GM12878 (cell line): ENCODE data around the gene TMUB1. TPM values are rescaled to one million over a fixed set of nuclear protein-coding genes. Genes with fewer than 3 reads are reported as not detected.

Experiments used
- ATAC-seq: fragments of 200-7000 bp; cut with Tn5 transposase; 3 replicates; pipeline ENCODE4 v1.9.1; 2020; ENCODE audit warnings: mild to moderate bottlenecking, moderate library complexity
- BruUV-seq: library from RNA; stranded (reverse); fragments of 400-500 nt; replicated peaks from 2 replicates; lab custom pipeline; 2021; lab: Mats Ljungman, UMichigan
- CTCF ChIA-PET: fragments of 300-600 bp; sonication (Branson Sonifier 250); formaldehyde crosslinking; extraction: SDS; loops from one replicate; lab custom pipeline; 2021; ENCODE audit warnings: inconsistent platforms; lab: Yijun Ruan, JAX
- POLR2A ChIA-PET: fragments of 350-600 bp; formaldehyde crosslinking; extraction: SDS; loops from one replicate; lab custom pipeline; 2021; ENCODE audit warnings: inconsistent platforms; lab: Charles Lee
- RAD21 ChIA-PET: fragments of 300-600 bp; sonication (Branson Sonifier 250); formaldehyde crosslinking; loops from one replicate; lab custom pipeline; 2023; ENCODE audit warnings: antibody characterized with exemption; ENCODE audit not compliant: unreplicated experiment; lab: Charles Lee
- SMC1A ChIA-PET: fragments of 300-600 bp; sonication (Branson Sonifier 250); formaldehyde crosslinking; loops from one replicate; lab custom pipeline; 2023; ENCODE audit not compliant: unreplicated experiment, uncharacterized antibody; lab: Charles Lee
- DNase-seq: peaks from one replicate; pipeline ENCODE4 v3.0.0-alpha.2; 2011; ENCODE audit warnings: low read depth, low spot score
- FAIRE-seq: peaks from 3 replicates; lab custom pipeline; 2011; peaks lifted over from hg19 to GRCh38; lab: Jason Lieb, UNC
- H2AFZ ChIP-seq: 2 replicates; pipeline ENCODE4 v1.6.0; 2011; ENCODE audit warnings: low read depth, low read length, control low read depth; ENCODE audit not compliant: control insufficient read depth
- H3K27ac ChIP-seq: 2 replicates; pipeline ENCODE4 v1.5.1; 2011; ENCODE audit warnings: control low read depth; ENCODE audit not compliant: control insufficient read depth, insufficient read depth
- H3K27me3 ChIP-seq, 2 experiments: replicated peaks in 1 of 2; 2 replicates each; pipeline versions ENCODE4 v1.6.0 to v1.6.1; 2011; ENCODE audit warnings: low read length in 1 of 2; ENCODE audit not compliant: control insufficient read depth in 2 of 2, insufficient read depth in 2 of 2
- H3K36me3 ChIP-seq, 2 experiments: 2 replicates each; pipeline ENCODE4 v1.5.1; 2011; ENCODE audit warnings: low read length in 1 of 2; ENCODE audit not compliant: control insufficient read depth in 2 of 2, insufficient read depth in 2 of 2
- H3K4me1 ChIP-seq: 2 replicates; pipeline ENCODE4 v1.6.1; 2011; ENCODE audit warnings: mild to moderate bottlenecking, low read length, moderate library complexity, mixed read lengths; ENCODE audit not compliant: control insufficient read depth, insufficient read depth
- H3K4me2 ChIP-seq: 2 replicates; pipeline ENCODE4 v1.6.0; 2011; ENCODE audit warnings: control low read depth; ENCODE audit not compliant: control insufficient read depth, insufficient read depth
- H3K4me3 ChIP-seq: fragments of 200-600 bp; sonication (generic); 2 replicates; pipeline ENCODE4 v1.5.1; 2016
- H3K79me2 ChIP-seq: 2 replicates; pipeline ENCODE4 v1.6.0; 2011; ENCODE audit warnings: low read length; ENCODE audit not compliant: control insufficient read depth, insufficient read depth
- H3K9ac ChIP-seq: 2 replicates; pipeline ENCODE4 v1.8.0; 2011; ENCODE audit warnings: low read length, control low read depth, mixed read lengths; ENCODE audit not compliant: control insufficient read depth, insufficient read depth
- H3K9me3 ChIP-seq: replicated peaks from 3 replicates; pipeline ENCODE4 v1.5.1; 2011; ENCODE audit warnings: mild to moderate bottlenecking, low read length; ENCODE audit not compliant: control insufficient read depth, insufficient read depth
- H4K20me1 ChIP-seq: 2 replicates; pipeline ENCODE4 v1.6.0; 2011; ENCODE audit not compliant: control insufficient read depth, insufficient read depth
- EED ChIP-seq: sonication (generic); IDR thresholded peaks from 2 replicates; pipeline ENCODE4 v1.6.1; 2016; ENCODE audit warnings: antibody characterized with exemption, low read depth
- FOS ChIP-seq: IDR thresholded peaks from 3 replicates; pipeline ENCODE4 v1.6.1; 2011; ENCODE audit warnings: borderline replicate concordance; ENCODE audit not compliant: insufficient read length; ENCODE audit errors: extremely low read depth
- RBBP5 ChIP-seq: fragments of 200-600 bp; sonication (generic); conservative IDR thresholded peaks from 2 replicates; pipeline ENCODE4 v1.6.1; 2016
- SIN3A ChIP-seq: IDR thresholded peaks from 2 replicates; pipeline ENCODE4 v1.6.1; 2012; ENCODE audit warnings: low read depth, low read length, improper control_type of control experiment
- SKIL ChIP-seq: fragments of 450-650 bp; IDR thresholded peaks from 2 replicates; pipeline ENCODE4 v1.6.1; 2017; ENCODE audit warnings: mild to moderate bottlenecking, low read depth, inconsistent platforms; ENCODE audit not compliant: poor library complexity, severe bottlenecking
- ZBED1 ChIP-seq: IDR thresholded peaks from 2 replicates; pipeline ENCODE4 v1.6.1; 2016; ENCODE audit warnings: borderline replicate concordance
- ZNF622 ChIP-seq: fragments of 450-650 bp; IDR thresholded peaks from 2 replicates; pipeline ENCODE4 v1.6.1; 2017; ENCODE audit warnings: mild to moderate bottlenecking, inconsistent platforms
- ZZZ3 ChIP-seq: IDR thresholded peaks from 2 replicates; pipeline ENCODE4 v1.6.1; 2011; ENCODE audit warnings: low read depth; ENCODE audit not compliant: control insufficient read depth, insufficient read length
- WGBS: methylation state at CpG from one replicate; pipeline ENCODE4 v1.1.6; 2016; ENCODE audit warnings: low lambda C conversion rate; ENCODE audit not compliant: insufficient replicate concordance, insufficient coverage; ENCODE audit errors: missing lambda C conversion rate; 5-methylcytosine and 5-hydroxymethylcytosine counted together
- in situ Hi-C: fragments of 300-500 bp; cut with MboI; formaldehyde crosslinking; loops from 9 replicates; pipeline ENCODE4 v1.14.3; 2018; ENCODE audit warnings: mixed read lengths
- intact Hi-C: fragments of 100-400 bp; cut with micrococcal nuclease; formaldehyde crosslinking; loops from one replicate; pipeline ENCODE4 v1.14.2; 2022; ENCODE audit not compliant: unreplicated experiment
- polyA plus RNA-seq, 11 experiments: library from polyadenylated mRNA; depleted of rRNA in 4 of 11; unstranded in 6 of 11; stranded (reverse) in 5 of 11; fragments of >200 nt; fragmentation: Nextera tagmentation in 4 of 11; fragmentation: Illumina TruSeq in 1 of 11; extraction: Ambion mirVana in 4 of 11; extraction: Trizol in 1 of 11; gene quantifications; 1 replicate in 1 of 11; 2 replicates in 10 of 11; pipeline versions ENCODE4 v1.2.1 to v1.2.3, GENCODE V29; 2011 to 2016; ENCODE audit warnings: inconsistent platforms in 2 of 11, missing spikeins in 2 of 11, low read depth in 1 of 11
- total RNA-seq, 4 experiments: library from RNA; depleted of rRNA in 3 of 4; stranded (reverse); fragments of >200 nt in 3 of 4; fragmentation: Illumina TruSeq in 1 of 4; extraction: Trizol in 1 of 4; gene quantifications; 2 replicates each; pipeline versions ENCODE4 v1.2.1 to v1.2.3, GENCODE V29; 2013 to 2021
- TF ChIP-seq, protein P1 (sequence below): fragments of 450-650 bp; IDR thresholded peaks from 2 replicates; pipeline ENCODE4 v1.6.1; 2016; ENCODE audit warnings: mild to moderate bottlenecking, moderate library complexity, borderline replicate concordance

Gene TMUB1
- total and polyA plus RNA-seq, 10 of the 15 experiments (the other 5 are each of a cell fraction or from before 2014, with no cell fraction given): 0.27 to 79.5 (median 41.3) TPM; not detected in 1

- TF ChIP-seq RBBP5 (no peak), ZNF622 (no peak)
- Histone ChIP-seq H4K20me1 (no peaks in the 10 kb centered on the region; the same call in 1 of the 2 replicates), H3K9me3 (no peaks in the 10 kb centered on the region), H2AFZ (no peak overlapping the region), H3K9ac (no peak overlapping the region), H3K27ac (no peak overlapping the region), H3K36me3 (peaks cover 3 to 19% of the 10 kb centered on the region in 2 experiments; a peak in 3 of 4 replicates), H3K27me3 (no peaks in the 10 kb centered on the region), H3K4me2 (no peak overlapping the region), H3K79me2 (no peaks in the 10 kb centered on the region), H3K4me3 (no peak overlapping the region), H3K4me1 (no peaks in the 10 kb centered on the region)
- intact Hi-C loops (no loop called here), in situ Hi-C loops (no loop called here)
- ChIA-PET POLR2A (no interaction called here), CTCF (interaction anchor here (1.2 kb wide), 1 partner anchor 27 kb away, joined by 3 read pairs; no protein-coding TSS in a partner anchor), RAD21 (no interaction called here), SMC1A (no interaction called here)
- FAIRE-seq (no peak), DNase-seq (no peak), ATAC-seq (no peak)
- 90% methylated on average over 26 of the region's 27 CpGs for WGBS
- no TSS peak for BruUV-seq
These were observed 33.5 kb upstream of the TMUB1 start for GRCh38 chr7:151116603-151117440.

DNA sequence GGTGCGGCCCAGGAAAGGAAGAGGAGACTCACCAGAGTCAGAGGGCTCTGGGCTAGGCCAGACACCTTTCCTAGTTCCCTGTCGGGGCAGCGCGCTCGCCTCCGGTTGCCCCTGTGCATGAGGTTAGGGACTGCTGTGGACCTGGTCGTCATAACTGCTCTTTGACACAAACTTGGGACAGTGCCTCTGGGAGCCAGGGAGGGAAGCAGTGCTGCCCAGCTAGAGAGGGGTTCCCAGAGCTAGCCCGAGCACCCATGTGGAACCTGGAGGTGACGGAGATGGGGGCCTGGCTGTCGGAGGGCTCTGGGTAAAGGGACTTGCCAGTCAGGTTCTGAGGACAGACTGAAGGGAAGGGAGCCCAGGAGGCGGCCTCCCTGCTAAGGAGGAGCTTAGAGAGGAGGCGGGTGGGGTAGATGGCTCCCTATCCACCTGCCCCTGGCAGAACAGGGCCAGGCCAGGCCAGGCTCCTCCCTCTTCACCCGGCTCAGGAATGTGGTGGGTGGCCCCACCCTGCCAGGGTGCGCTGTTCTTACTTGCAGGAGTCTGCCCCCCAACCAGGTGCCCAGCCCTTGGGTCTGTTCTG is 32.6 kb upstream of the TMUB1 start:
- Histone ChIP-seq H3K9me3 (no peaks in the 10 kb centered on the region), H3K79me2 (no peaks in the 10 kb centered on the region; the same call in none of the 2 replicates), H3K36me3 (peaks cover 3 to 17% of the 10 kb centered on the region in 2 experiments; a peak in 3 of 4 replicates), H3K27me3 (no peaks in the 10 kb centered on the region), H3K4me2 (no peak overlapping the region), H3K4me3 (no peak overlapping the region), H2AFZ (no peak overlapping the region), H3K9ac (no peak overlapping the region), H3K4me1 (no peaks in the 10 kb centered on the region), H4K20me1 (no peaks in the 10 kb centered on the region; the same call in 1 of the 2 replicates), H3K27ac (no peak overlapping the region)
- no peak for ATAC-seq
- BruUV-seq: no TSS peak
- ChIA-PET CTCF (interaction anchor here (1.0 kb wide), 1 partner anchor 8 kb away, joined by 4 read pairs; no protein-coding TSS in a partner anchor), POLR2A (no interaction called here), SMC1A (no interaction called here), RAD21 (no interaction called here)
- intact Hi-C loops: no loop called here
- WGBS: 91% methylated on average over 13 of the region's 14 CpGs
- FAIRE-seq: no peak
- no peak for DNase-seq
- in situ Hi-C loops: no loop called here
- no peak for TF ChIP-seq SKIL
- TF ChIP-seq EED: no peak
- no peak for TF ChIP-seq ZZZ3
- TF ChIP-seq, protein P1, sequence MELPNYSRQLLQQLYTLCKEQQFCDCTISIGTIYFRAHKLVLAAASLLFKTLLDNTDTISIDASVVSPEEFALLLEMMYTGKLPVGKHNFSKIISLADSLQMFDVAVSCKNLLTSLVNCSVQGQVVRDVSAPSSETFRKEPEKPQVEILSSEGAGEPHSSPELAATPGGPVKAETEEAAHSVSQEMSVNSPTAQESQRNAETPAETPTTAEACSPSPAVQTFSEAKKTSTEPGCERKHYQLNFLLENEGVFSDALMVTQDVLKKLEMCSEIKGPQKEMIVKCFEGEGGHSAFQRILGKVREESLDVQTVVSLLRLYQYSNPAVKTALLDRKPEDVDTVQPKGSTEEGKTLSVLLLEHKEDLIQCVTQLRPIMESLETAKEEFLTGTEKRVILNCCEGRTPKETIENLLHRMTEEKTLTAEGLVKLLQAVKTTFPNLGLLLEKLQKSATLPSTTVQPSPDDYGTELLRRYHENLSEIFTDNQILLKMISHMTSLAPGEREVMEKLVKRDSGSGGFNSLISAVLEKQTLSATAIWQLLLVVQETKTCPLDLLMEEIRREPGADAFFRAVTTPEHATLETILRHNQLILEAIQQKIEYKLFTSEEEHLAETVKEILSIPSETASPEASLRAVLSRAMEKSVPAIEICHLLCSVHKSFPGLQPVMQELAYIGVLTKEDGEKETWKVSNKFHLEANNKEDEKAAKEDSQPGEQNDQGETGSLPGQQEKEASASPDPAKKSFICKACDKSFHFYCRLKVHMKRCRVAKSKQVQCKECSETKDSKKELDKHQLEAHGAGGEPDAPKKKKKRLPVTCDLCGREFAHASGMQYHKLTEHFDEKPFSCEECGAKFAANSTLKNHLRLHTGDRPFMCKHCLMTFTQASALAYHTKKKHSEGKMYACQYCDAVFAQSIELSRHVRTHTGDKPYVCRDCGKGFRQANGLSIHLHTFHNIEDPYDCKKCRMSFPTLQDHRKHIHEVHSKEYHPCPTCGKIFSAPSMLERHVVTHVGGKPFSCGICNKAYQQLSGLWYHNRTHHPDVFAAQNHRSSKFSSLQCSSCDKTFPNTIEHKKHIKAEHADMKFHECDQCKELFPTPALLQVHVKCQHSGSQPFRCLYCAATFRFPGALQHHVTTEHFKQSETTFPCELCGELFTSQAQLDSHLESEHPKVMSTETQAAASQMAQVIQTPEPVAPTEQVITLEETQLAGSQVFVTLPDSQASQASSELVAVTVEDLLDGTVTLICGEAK: no peak
- no peak for TF ChIP-seq ZBED1
- no peak for TF ChIP-seq FOS
- no peak for TF ChIP-seq SIN3A
